Measurements from ENCODE around the gene MCF2.
"Not testable (repeated sequence)": the region's sequence is repeated elsewhere in the genome, so short reads cannot be mapped to it uniquely, and the experiment has no call there.

The MCF2 gene, protein sequence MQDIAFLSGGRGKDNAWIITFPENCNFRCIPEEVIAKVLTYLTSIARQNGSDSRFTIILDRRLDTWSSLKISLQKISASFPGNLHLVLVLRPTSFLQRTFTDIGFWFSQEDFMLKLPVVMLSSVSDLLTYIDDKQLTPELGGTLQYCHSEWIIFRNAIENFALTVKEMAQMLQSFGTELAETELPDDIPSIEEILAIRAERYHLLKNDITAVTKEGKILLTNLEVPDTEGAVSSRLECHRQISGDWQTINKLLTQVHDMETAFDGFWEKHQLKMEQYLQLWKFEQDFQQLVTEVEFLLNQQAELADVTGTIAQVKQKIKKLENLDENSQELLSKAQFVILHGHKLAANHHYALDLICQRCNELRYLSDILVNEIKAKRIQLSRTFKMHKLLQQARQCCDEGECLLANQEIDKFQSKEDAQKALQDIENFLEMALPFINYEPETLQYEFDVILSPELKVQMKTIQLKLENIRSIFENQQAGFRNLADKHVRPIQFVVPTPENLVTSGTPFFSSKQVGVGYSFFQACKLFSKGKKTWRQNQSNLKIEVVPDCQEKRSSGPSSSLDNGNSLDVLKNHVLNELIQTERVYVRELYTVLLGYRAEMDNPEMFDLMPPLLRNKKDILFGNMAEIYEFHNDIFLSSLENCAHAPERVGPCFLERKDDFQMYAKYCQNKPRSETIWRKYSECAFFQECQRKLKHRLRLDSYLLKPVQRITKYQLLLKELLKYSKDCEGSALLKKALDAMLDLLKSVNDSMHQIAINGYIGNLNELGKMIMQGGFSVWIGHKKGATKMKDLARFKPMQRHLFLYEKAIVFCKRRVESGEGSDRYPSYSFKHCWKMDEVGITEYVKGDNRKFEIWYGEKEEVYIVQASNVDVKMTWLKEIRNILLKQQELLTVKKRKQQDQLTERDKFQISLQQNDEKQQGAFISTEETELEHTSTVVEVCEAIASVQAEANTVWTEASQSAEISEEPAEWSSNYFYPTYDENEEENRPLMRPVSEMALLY

DNA sequence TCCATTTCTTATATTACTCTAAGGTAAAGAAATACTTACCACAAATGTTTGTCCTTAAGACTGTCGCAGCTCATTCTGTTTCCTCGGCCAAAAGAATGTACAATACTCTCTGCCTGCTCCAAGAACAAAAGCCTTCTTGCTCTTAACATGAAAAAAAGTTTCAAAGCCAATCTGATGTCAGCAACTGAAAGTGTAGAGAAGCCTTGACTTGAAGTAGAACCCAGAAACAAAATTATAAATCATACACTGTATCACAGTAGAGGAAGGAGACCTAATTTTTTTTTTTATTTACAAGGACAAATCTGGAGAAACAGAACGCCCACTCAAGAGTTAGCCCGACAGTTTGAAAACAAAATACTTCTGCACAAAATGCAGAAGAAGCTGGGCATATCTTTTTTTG lies at the start of gene MCF2:
MCF2 (minus strand) TSS at position 101 of the 400 bp plus-strand sequence. CDS start 56,423 bp downstream, outside the sequence.
- DNase-seq, result no peak

DNA sequence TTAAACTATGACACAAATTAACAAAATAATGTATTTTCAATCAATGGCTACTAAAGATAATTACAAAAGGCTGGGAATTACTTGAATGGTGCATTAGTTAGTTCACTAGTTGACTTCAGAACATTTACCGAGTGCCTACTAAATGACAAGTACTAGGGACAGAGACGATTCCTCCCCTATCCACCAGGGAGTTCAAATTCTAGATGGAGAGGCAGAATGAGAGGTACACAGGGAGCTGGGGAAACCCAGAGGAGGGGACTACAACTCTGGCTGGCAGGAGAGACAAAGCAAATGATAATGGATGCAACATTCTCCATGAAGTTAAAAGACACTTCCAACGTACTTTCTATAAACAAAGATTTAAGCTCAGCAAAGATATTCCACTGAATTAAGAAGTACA lies 43.1 kb upstream of the MCF2 start:
- DNase-seq, result no peak

DNA sequence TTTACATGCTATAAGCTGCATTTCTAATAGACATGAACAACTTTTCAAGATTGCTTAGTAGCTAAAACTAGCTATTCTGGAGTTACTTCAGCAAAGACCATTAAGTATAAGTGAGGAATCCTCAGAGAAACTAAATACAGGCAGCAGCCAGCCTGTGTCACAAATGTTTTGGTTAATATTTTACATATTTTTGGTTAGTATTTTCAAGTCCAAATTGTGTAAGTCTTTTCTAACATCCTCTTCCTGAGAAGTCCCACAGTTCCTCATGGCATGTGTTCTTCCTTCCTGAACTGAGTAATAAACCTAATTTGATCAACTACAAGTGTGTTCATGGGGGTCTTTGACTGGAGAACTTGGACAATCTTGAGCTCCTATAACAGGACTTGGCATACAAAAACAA lies 42.4 kb upstream of the MCF2 start:
- DNase-seq, result no peak

DNA sequence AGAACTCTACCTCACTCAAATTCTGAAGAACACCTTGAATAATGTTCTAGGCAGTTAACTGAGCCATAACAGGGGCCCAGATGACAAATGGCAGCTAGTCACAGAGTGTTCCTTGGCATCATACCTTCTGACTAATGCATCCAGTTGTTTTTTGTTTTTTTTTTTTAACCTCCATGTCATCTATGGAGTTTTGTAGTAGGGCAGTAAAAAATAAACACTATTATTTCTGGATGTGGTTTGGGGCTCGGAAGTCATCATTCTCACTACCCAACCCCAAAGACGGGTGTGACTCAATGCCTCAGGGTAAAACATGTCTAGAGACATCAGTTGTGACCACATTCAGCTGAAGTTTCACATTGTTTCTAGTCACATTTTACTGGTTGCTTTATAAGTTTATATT lies 31.2 kb upstream of the MCF2 start:
- peak in 1 of 2 donors; percentile 1 for DNase-seq

DNA sequence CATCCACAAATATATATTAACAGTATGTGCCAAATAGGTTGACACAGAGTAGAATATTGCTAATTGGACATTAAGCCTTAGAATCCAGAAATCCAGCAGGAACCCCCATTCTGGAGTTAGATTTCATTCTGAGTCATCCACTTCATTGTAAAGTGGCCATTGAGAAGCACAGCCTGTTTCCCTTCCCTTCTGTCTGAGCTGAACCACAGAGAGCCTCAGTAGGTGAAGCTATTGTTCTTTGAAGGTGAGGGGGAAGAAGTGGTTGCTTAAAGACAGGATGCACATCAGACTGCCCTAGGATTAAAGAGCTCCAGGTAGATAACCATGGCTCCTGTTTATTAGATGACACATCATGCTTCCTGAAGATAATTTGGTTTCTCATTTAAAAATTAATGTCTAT lies 30.6 kb upstream of the MCF2 start:
- DNase-seq, result no peak

DNA sequence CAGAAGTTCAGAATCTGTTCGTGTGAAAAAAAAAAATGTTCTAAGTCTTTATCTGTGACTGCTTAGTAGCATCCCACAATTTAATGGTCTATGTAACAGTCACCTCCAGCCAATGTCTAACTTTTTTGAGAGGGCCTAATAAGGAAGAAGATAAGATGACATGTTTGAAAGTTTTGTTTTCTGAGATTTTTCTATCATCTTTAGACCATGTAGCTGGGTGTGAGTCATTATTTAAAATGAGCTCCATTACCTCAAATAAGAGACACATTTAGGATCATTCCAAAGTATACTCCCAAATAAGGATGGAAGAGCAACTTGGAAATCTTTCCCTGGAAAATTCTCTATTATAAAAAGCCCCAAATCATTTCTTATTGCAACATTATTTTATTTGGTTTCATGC lies 28.2 kb upstream of the MCF2 start:
- no peak for DNase-seq

DNA sequence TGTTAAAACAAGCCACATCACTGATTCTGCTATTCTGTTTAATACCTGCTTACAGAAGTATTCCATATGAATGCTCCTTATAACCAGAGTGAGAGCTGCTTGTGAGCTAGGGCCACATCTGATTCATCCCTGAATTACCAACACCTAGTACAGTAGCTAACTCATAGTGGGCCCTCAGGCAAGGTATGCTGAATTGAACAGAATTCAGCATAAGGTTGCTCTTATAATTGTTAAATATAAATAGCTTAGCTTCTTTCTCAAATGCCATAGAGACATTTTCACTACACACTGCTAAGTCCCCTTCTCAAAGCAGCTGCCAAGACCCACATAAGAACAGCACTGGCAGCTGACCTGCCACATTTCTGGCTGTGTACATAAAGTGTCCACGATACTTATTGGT lies 27.0 kb upstream of the MCF2 start:
- DNase-seq, result no peak

DNA sequence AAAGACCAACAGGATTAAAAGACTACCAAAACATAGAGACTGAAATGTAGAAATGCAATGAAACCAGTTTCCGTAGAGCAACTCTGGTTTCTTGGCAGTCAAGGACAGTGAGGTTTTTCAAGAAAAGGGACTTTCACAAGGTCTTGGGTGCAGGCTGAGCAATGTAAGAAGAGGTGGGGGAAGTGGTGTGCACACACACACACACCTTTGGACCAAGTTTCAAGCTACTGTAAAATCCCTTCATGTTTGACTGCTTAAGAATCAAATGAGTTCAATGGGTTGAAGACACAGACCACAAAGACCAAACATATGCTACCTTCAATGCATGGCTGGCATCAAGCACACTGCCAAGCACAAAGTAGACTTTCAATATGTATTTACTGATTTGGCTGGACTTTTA lies 17.8 kb upstream of the MCF2 start:
- no peak for DNase-seq

DNA sequence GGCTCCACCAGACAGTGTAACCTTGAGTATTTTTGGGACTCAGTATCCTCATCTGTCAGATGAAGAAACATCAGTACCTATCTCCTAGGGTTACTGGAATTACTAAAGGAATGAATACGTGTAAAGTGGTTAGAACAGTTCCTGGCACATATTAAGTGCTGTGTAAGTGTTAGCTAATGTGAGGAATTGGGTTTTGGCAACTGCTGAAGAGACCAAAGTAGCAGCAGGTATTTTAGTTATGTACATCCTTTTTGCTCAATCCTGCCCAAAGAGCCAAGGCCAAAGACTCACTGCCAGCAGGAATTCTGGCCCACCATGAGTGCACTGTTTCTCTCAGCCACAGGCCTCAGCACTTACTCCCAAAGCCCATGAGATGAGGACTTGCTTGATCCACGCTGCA lies 16.7 kb upstream of the MCF2 start:
- no peak for DNase-seq

DNA sequence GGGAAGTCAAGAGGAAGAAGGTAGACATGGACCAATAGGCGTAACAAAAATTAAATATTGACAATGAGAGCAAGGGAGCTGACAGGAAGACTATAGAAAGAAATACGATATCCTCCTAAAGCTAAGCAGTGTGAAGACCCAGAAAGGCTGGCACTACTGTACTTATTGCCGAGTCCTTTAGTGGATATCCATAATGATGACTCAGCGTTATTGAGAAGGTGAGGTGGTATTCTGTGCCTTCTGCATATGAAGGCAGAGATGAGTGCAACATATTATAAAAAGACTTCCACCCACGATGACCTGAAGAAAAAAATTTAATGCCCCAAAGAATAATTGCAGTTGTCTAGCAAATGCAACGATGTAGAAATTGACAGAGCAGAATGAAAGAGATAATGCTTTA lies 13.0 kb upstream of the MCF2 start:
- no peak for DNase-seq

DNA sequence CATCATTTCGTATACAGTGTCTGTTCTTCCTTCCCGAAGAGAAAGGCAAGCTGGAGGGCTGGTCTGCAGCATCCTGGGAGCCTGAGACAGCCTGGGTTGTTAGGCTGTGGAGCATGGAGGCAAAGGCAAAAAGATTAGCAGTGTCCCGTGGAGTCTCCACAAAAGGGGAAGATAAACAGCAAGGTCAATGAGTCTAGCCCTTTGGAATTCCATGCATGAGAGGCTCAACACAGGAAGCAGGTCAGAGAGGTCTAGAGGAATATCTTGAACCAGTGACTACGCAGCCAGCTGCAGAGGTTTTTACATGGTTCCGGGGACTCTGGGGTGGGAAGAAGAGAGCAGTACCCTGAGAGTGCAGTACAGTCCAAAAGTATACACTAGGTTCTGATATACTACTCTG lies 12.2 kb upstream of the MCF2 start:
- DNase-seq, result no peak

DNA sequence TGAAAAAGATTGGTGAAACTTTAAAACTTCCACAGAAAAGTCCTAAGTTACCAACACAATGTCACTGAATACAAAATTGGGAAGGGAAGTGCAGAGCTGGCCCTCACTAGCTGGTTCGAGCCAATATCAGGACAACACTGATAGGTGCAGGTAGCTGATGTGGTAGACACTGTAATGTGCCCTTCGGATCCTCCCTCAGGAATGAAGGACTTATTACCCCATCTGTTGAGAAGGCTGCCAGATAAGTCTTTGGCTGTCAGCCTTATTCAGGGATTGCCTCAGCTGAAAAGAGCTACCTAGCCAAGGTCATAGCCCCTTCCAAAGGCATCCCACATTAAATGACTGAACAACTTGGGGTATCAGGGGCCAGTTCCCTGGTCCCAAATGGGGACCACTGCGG lies 5.3 kb downstream of the MCF2 start:
- no peak for DNase-seq

DNA sequence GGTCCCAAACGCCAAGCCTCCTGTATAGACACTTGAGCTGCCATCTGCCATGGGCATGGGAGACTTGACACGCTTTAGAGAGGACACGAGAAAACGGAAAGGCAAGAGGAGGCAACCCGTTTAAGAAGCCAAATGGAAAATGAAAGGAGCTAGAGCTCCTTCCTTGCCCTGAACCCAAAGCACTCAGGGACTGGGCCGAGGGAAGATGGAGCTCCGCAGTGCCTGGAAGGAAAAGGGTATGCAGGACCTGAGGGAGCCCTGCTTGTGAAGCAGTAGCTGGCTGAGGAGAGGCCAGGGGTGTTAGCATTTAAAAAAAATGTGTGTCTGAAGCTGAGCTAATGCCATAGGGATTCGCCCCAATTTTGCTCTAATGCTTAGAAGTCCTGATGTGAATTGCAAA lies 15.1 kb downstream of the MCF2 start:
- DNase-seq, result no peak

DNA sequence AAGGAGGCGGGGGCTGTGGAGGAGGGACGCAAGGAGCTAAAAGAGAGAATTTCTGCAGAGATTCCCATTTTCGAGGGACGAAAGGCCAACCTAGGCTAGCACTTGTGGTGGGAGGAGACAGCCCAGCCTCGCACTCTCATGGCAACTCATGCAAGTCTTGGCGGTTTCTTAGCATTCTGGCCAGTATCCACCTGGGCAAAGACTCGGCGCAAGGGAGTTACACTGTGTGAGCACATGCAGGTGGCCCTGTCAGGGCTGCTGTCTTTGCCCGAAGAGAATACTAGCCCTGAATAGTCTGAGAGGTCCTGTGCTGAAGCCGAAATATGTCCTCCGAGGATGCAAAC lies 15.5 kb downstream of the MCF2 start:
- DNase-seq, result no peak

DNA sequence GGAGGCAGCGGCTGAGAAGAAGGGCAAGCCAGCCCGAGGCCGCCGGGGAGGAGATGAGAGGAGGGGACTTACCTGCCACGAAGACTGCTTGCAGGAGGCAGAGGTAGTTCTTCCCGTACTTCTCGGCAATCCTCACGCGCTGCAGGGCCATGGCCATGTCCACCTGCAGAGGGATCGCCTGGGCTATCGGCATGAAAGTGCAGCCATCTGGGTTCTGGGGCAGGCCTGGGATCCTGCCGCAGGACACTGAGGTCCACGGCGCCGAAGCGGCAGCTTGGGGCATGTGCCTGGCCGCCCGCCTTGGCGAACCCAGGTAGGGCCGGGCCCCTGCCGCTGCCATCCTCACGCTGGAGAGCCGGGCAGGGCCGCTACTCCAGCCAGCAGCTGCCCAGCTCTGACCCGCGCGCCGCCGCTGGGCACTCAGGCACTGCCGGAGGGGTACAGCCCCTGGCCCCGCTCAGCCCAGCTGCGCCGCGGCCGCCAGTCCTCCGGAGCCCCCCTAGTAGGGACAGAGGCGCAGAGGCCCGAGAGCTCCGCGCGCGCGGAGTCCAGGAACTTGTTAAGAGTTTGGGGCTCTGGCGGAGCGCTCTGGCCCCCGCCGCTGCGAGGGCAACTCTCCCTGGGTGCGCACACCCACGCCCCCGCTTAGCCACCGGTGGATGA lies 16.0 kb downstream of the MCF2 start:
- DNase-seq, result no peak

DNA sequence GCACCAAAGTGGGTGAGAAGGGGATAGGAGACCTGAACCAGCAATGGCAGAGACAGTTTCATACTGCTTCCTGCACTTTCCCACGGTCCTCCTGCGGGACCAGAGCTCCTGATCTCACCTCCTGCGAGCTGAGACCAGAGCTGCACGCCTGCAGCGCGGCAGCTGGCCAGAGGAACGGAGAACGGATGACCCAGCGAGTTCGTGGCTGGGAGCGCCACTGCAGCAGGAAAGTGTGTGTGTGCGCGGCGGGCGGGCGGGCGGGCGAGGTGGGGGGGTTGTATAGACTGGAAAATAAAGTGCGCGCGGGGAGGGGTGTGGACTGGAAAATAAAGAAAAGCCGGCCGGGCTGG lies 16.5 kb downstream of the MCF2 start:
- DNase-seq, result no peak

DNA sequence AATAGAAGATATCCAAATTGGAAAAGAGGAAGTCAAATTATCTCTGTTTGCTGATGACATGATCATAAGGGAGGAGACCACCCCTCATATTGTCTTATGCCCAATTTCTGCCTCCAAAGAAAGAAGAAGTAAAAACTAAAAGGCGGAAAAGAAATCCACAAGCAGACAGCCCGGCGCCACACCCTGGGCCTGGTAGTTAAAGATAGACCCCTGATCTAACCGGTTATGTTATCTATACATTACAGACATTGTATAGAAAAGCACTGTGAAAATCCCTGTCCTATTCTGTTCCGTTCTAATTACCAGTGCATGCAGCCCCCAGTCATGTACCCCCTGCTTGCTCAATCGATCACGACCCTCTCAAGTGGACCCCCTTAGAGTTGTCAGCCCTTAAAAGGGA lies 22.8 kb downstream of the MCF2 start:
- DNase-seq, result not testable (repeated sequence)

DNA sequence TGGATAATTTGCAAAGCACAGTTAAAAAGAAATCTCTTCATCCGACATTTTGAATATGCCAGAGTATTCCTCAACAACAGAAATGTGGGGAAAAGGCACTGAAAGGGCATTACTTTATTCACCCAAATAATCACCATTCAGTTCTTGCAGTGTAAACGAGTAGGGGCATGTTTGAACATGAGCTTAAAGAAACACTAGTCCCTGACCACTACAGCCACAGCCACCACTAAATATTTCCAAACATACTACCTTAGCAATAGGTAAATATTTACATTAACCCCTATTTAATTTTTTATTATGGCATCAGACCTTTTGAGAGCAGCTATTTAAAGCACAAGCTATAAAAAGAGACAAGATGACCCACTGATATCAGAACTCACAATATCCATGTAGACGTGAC lies 27.6 kb downstream of the MCF2 start:
- no peak for DNase-seq

DNA sequence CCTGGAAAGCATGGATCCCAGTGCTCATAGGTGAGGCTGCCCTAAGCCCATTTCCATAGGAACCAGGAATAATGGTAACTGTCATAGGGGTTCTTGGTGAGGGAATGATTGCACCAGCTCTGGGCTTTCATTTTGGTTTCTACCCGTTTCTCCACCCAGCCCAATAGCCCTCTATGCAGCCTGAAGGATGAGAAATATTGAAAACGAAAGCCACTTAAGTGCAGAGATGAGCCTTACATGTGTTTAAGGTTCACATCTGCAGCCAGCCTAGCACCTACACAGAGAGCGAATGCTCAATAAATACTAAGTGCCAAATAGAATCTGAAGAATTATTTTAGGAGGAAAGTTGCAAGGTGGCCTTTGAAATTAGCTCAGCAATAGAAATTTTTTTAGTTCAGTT lies 60.4 kb downstream of the MCF2 start:
- DNase-seq, result no peak

DNA sequence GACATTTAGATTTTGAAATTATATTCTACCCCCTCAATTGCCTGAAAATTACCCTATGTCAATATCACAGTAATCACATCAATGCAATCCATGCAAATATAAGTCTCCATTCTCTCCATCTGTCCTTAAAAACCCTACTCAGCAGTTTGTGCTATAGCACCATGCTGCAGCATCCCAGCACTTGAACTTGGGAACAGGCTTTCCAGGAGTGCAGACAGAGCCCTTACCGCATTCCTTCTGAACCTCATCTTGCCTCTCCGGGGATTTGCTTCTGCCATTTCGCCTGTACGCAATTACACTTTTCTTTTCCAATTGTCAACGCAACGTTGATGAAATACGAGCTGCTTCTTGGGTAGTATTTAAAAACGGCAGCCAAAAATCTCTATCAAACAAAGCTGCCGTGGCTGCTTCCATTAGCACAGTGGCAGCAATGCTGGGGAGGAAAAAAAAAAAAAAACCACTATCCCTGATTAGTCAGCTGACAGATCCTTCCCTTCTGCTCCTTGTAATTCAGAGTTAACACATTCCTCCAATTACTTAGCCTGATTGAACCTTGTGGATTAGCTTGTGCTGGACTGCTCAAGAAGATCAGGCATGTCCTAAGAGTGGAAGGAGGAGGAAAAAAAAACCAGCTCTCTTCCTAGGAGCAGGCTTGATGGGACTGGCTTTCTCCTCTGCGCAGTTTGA lies 65.6 kb downstream of the MCF2 start:
- DNase-seq, result no peak

DNA sequence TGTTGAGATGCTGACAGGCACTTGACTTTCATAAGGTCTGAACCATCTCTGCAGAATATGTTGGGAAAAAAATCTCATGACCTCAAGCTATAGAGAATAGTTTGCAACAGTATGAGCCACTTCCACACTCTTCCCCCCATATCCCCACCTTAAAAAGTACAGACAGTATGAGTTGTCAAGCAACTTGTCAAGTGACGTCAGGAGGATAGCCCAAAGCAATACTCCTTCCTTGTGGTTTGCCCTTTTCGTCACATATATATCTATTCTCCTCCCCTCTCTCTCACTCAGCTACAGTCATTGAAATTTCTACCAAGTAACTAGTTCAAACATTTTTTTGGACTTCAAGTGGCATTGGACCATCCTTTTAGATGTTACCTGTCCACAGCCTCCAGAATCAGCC lies 67.7 kb downstream of the MCF2 start:
- no peak for DNase-seq

DNA sequence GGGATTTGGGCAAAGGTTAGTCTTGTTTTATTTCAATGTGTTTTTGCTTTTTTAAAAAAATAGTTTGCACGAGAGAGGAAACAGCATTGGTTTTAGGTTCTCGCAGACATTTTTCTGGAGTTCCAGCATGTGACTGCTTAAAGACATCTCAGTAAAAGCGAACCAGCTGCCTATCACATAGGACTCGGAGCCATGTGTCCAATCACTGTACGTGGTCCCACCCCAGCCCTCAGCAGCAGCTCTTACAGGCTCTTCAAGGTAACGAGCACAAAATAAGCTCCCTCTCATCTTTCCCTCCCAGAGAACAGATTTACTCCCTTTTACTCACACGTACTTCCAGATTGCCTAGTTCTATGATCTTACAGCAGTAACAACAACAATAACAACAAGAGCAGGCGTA lies 68.7 kb downstream of the MCF2 start:
- DNase-seq, result no peak

DNA sequence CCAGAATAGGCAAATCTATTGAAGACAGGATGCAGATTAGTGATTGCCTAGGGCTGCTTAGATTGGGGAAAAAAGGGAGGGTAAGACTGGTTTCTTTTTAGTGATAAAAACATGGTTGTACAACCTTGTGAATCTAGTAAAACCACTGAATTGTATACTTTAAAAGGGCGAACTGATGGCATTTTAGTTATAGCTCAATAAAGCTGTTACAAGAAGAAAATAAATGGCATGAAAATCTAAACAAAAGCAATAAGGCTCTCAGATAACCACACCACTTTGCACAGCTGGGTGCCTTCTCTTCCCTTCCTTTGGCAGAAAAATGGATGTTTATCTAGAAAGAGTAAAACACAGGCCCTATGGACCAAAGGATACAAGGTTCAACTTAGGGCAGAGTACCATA lies 107.9 kb downstream of the MCF2 start:
- no peak for DNase-seq
